NCI-H2171 (cell line): ENCODE measurements around the gene MRPL28.
"Not testable (repeated sequence)": the region's sequence is repeated elsewhere in the genome, so short reads cannot be mapped to it uniquely, and the experiment has no call there.

Experiments
- DNase-seq: peaks from one replicate; lab custom pipeline; 2025; lab: John Stamatoyannopoulos, UW

The MRPL28 gene

GRCh38 chr16:389352-389751 lies 19.0 kb upstream of the MRPL28 start:
- no peak for DNase-seq

DNA sequence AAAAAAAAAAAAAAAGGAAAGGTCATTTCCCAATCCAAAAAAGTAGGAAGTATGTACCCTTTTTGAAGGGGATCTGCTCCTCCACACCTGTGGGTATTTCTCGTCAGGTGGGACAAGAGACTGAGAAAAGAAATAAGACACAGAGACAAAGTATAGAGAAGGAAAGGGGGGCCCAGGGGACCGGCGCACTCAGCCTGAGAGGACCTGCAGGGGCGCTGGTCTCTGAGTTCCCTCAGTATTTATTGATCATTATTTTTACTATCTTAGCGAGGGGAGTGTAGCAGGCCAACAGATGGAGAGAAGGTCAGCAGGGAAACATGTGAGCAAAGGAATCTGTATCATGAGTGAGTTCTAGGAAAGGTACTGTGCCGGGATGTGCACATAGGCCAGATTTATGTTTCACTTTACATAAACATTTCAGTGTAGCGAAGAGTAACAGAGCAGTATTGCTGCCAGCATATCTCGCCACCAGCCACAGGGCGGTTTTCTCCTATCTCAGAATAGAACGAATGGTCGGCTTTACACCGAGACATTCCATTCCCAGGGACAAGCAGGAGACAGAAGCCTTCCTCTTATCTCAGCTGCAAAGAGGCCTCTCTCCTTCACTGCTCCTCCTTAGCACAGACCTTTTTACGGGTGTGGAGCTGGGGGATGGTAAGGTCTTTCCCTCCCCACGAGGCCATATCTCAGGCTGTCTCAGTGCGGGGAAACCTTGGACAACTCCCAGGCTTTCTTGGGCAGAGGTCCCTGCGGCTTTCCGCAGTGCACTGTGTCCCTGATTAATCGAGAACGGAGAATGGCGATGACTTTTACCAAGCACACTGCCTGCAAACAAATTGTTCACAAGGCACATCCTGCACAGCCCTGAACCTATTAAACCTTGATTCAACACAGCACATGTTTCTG lies 17.7 kb upstream of the MRPL28 start:
- DNase-seq, result not testable (repeated sequence)

GRCh38 chr16:386641-387156 lies 16.4 kb upstream of the MRPL28 start:
- no peak for DNase-seq

GRCh38 chr16:383326-384051 lies 13.2 kb upstream of the MRPL28 start:
- DNase-seq, result no peak

GRCh38 chr16:381789-382717 lies 11.7 kb upstream of the MRPL28 start, which contains the start of gene PGAP6:
TSS of gene PGAP6 (minus strand) at chr16:381978. CDS start at chr16:381821, 157 bp downstream.
- peak; percentile 68 for DNase-seq

- no peak for DNase-seq
Observed at GRCh38 chr16:381012-381788, 10.9 kb upstream of the MRPL28 start.

DNA sequence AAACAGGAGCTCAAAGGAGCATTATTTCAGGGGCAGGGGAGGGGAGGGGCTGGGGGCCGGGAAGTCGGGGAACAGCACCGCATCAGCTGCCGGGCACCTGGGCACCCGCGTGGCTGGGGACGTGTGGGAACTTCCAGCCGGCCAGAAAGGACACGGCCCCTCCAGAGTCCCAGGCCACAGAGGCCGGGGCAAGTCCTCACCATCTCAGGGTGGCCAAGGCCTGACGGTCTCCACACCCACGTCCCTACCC lies 10.3 kb upstream of the MRPL28 start:
- no peak for DNase-seq

- no peak for DNase-seq
Observed at GRCh38 chr16:379961-380761, 9.8 kb upstream of the MRPL28 start.

GRCh38 chr16:379183-379960 lies 9.0 kb upstream of the MRPL28 start:
- DNase-seq, result no peak

- no peak for DNase-seq
Observed at GRCh38 chr16:378821-379182, 8.5 kb upstream of the MRPL28 start.

DNA sequence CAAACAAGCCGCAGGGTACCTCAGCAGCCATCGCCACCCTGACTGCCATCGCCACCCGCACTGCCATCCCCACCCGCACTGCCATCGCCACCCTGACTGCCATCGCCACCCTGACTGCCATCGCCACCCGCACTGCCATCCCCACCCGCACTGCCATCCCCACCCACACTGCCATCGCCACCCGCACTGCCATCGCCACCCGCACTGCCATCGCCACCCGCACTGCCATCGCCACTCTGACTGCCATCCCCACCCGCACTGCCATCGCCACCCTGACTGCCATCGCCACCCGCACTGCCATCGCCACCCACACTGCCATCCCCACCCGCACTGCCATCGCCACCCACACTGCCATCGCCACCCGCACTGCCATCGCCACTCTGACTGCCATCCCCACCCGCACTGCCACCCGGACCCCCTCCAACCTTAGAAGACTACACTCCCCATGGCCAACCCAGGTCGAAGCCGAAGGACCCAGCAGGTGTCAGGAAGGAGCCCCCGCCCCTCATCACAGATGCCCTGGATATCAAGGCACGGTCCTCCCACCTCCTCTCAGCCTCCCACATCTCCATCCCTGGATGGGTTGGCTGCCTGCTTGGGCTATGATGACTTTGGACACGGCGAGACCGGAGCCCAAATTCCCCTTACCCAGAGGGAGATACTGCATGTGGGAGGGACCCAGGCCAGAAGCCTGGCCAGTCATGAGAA lies 7.9 kb upstream of the MRPL28 start:
- not testable (repeated sequence) for DNase-seq

GRCh38 chr16:377419-377951 lies 7.1 kb upstream of the MRPL28 start:
- DNase-seq, result no peak

GRCh38 chr16:376817-377418 lies 6.6 kb upstream of the MRPL28 start:
- no peak for DNase-seq

DNA sequence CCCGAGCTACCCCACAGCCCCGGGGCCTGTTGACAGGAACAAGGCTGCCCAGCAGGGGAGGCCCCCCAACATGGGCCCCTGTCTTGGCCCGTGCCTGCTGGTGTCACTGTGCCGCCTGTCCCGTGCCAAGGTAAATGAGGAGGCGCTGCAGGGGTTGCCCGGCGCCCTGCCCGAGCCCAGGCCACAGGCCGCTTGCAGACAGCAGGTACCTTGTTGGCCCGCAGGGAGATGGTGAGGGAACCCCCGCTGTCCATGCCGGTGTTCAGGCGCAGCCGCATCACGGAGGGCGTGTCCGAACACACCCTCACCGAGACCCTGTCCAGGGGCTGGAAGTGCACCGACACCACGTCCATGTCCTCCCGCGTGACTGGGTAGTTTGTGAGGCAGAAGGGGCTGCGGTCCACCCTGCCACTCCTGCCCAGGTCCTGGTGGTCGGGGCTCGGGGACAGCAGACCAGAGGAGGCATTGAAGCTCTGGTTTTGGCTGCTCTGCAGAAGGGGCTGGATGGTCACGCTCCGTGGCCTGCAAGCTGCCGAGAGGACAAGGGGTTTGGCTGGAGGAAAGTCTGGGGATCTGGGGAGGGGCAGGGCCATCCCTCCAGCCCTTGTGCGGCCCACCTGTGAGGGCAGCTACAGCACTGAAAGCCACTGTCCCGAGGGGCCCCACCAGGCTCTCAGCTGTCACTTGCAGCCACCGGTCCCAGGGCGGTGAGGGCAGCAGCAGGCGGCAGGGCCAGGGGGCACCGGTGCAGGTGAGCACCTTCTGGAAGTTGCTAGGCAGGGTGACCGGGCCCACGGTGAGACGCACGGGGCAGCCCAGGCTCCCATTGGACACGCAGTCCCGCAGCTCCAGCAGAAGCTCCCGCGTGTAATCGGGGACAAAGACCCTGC lies 5.8 kb upstream of the MRPL28 start:
- no peak for DNase-seq

DNA sequence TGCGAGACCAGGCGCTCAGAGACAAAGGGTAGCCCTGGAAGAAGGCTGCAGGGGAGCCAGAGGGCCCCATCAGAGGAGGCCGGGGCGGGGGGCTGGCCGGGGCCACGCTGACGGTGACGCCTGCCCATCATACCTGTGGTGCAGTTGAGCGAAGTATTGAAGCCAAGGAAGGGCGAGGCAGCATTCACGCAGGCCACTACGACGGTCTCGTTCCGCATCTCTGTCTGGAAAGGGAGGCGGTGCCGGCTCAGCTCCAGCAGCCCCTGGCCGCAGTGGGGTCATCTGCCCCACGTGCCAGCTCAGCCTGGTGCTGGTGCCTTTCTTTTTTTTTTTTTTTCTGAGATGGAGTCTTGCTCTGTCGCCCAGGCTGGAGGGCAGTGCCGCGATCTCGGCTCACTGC lies 4.9 kb upstream of the MRPL28 start:
- DNase-seq, result no peak

- DNase-seq, result no peak
Observed at GRCh38 chr16:374616-374926, 4.2 kb upstream of the MRPL28 start.

- DNase-seq, result no peak
Observed at GRCh38 chr16:373848-374615, 3.7 kb upstream of the MRPL28 start.
